Islet of Langerhans (tissue), 1 donor: Measurements from ENCODE around the gene FAM174A.
A peak's percentile ranks its signal among the peaks of the same experiment; 100 is the strongest.
"Not testable (repeated sequence)": the region's sequence is repeated elsewhere in the genome, so short reads cannot be mapped to it uniquely, and the experiment has no call there.

Experiments
- FAIRE-seq: peaks from one replicate; lab custom pipeline; 2011; peaks lifted over from hg19 to GRCh38; lab: Jason Lieb, UNC

The FAM174A gene

GRCh38 chr5:100576217-100576751 lies 41.1 kb downstream of the FAM174A start:
- FAIRE-seq = no peak

GRCh38 chr5:100577506-100577905 lies 42.3 kb downstream of the FAM174A start:
- peak; percentile 81 for FAIRE-seq

- peak; percentile 66 for FAIRE-seq
Observed at GRCh38 chr5:100584069-100584468, 48.9 kb downstream of the FAM174A start.

- no peak for FAIRE-seq
Observed at GRCh38 chr5:100584889-100585288, 49.7 kb downstream of the FAM174A start.

GRCh38 chr5:100590867-100591266 lies 55.7 kb downstream of the FAM174A start:
- peak; percentile 99 for FAIRE-seq

- peak; percentile 77 for FAIRE-seq
Observed at GRCh38 chr5:100595152-100595811, 60.1 kb downstream of the FAM174A start.

- no peak for FAIRE-seq
Observed at GRCh38 chr5:100595812-100596173, 60.6 kb downstream of the FAM174A start.

- no peak for FAIRE-seq
Observed at GRCh38 chr5:100598446-100598845, 63.3 kb downstream of the FAM174A start.

GRCh38 chr5:100600298-100600994 lies 65.3 kb downstream of the FAM174A start:
- no peak for FAIRE-seq

- no peak for FAIRE-seq
Observed at GRCh38 chr5:100603141-100603540, 68.0 kb downstream of the FAM174A start.

- not testable (repeated sequence) for FAIRE-seq
Observed at GRCh38 chr5:100604021-100604420, 68.8 kb downstream of the FAM174A start.

GRCh38 chr5:100609594-100609993 lies 74.4 kb downstream of the FAM174A start:
- FAIRE-seq = no peak

- FAIRE-seq = no peak
Observed at GRCh38 chr5:100614308-100614707, 79.1 kb downstream of the FAM174A start.

- no peak for FAIRE-seq
Observed at GRCh38 chr5:100615362-100615761, 80.2 kb downstream of the FAM174A start.

- FAIRE-seq = no peak
Observed at GRCh38 chr5:100616291-100616690, 81.1 kb downstream of the FAM174A start.

GRCh38 chr5:100616981-100617380 lies 81.8 kb downstream of the FAM174A start:
- no peak for FAIRE-seq

- peak; percentile 71 for FAIRE-seq
Observed at GRCh38 chr5:100623719-100624118, 88.5 kb downstream of the FAM174A start.

- peak; percentile 62 for FAIRE-seq
Observed at GRCh38 chr5:100634937-100635534, 99.9 kb downstream of the FAM174A start.
